Trophoblast cell (in vitro differentiated cells and primary cell): ENCODE data around the gene RALA.

Experiments used
- DNase-seq, 2 donors: peaks; one replicate each; pipeline ENCODE4 v3.0.0-alpha.2; 2016
- H2AFZ ChIP-seq: 2 replicates; pipeline ENCODE4 v1.6.1; 2013; ENCODE audit warnings: low read length, moderate library complexity, mild to moderate bottlenecking; ENCODE audit not compliant: insufficient read depth, poor library complexity
- H2AK5ac ChIP-seq: 2 replicates; pipeline ENCODE4 v1.6.1; 2013; ENCODE audit warnings: mild to moderate bottlenecking, low read length
- H2BK120ac ChIP-seq: 2 replicates; pipeline ENCODE4 v1.6.1; 2013; ENCODE audit warnings: low read length, mild to moderate bottlenecking, moderate library complexity; ENCODE audit not compliant: insufficient read depth, poor library complexity
- H2BK12ac ChIP-seq: 2 replicates; pipeline ENCODE4 v1.6.1; 2013; ENCODE audit warnings: mild to moderate bottlenecking, low read length, moderate library complexity
- H2BK5ac ChIP-seq: 2 replicates; pipeline ENCODE4 v1.6.1; 2013; ENCODE audit warnings: low read length, low read depth, moderate library complexity, mild to moderate bottlenecking; ENCODE audit not compliant: poor library complexity
- H3K14ac ChIP-seq: 2 replicates; pipeline ENCODE4 v1.6.1; 2013; ENCODE audit warnings: mild to moderate bottlenecking, low read length
- H3K18ac ChIP-seq: 2 replicates; pipeline ENCODE4 v1.6.1; 2013; ENCODE audit warnings: mild to moderate bottlenecking, low read length
- H3K23ac ChIP-seq: 2 replicates; pipeline ENCODE4 v1.6.1; 2013; ENCODE audit warnings: low read length
- H3K27ac ChIP-seq: 2 replicates; pipeline ENCODE4 v1.5.1; 2013; ENCODE audit warnings: low read depth, mild to moderate bottlenecking, inconsistent platforms, low read length, moderate library complexity
- H3K27me3 ChIP-seq: 2 replicates; pipeline ENCODE4 v1.6.1; 2013; ENCODE audit warnings: inconsistent platforms, mild to moderate bottlenecking, low read length, moderate library complexity; ENCODE audit not compliant: insufficient read depth
- H3K36me3 ChIP-seq, 2 experiments: 1 replicate in 1 of 2; 2 replicates in 1 of 2; pipeline ENCODE4 v1.6.1; 2013; ENCODE audit warnings: low read length in 2 of 2, mild to moderate bottlenecking in 2 of 2, moderate library complexity in 1 of 2; ENCODE audit not compliant: insufficient read depth in 2 of 2, control insufficient read depth in 1 of 2
- H3K4ac ChIP-seq: 2 replicates; pipeline ENCODE4 v1.6.1; 2013; ENCODE audit warnings: low read depth, mild to moderate bottlenecking, low read length, moderate library complexity
- H3K4me1 ChIP-seq, 2 experiments: 1 replicate in 1 of 2; 2 replicates in 1 of 2; pipeline ENCODE4 v1.6.1; 2013; ENCODE audit warnings: low read length in 2 of 2, mild to moderate bottlenecking in 2 of 2, moderate library complexity in 1 of 2; ENCODE audit not compliant: insufficient read depth in 2 of 2, control insufficient read depth in 1 of 2
- H3K4me2 ChIP-seq: 2 replicates; pipeline ENCODE4 v1.6.1; 2013; ENCODE audit warnings: inconsistent platforms, mild to moderate bottlenecking, low read length, moderate library complexity
- H3K4me3 ChIP-seq: 2 replicates; pipeline ENCODE4 v1.5.1; 2013; ENCODE audit warnings: mild to moderate bottlenecking, low read depth, low read length, inconsistent platforms
- H3K79me1 ChIP-seq: one replicate; pipeline ENCODE4 v1.6.1; 2013; ENCODE audit warnings: low read length
- H3K79me2 ChIP-seq: 2 replicates; pipeline ENCODE4 v1.6.1; 2013; ENCODE audit warnings: low read length, mild to moderate bottlenecking; ENCODE audit not compliant: control insufficient read depth, insufficient read depth, poor library complexity
- H3K9ac ChIP-seq: 2 replicates; pipeline ENCODE4 v1.6.1; 2013; ENCODE audit warnings: mild to moderate bottlenecking, low read length
- H3K9me3 ChIP-seq: 2 replicates; pipeline ENCODE4 v1.6.1; 2013; ENCODE audit warnings: low read depth, mild to moderate bottlenecking, control low read depth, inconsistent platforms, low read length; ENCODE audit not compliant: insufficient read depth
- H4K12ac ChIP-seq: 2 replicates; pipeline ENCODE4 v1.6.1; 2013; ENCODE audit warnings: low read depth, mild to moderate bottlenecking, low read length, moderate library complexity
- H4K8ac ChIP-seq: 2 replicates; pipeline ENCODE4 v1.6.1; 2013; ENCODE audit warnings: low read depth, mild to moderate bottlenecking, low read length, moderate library complexity
- H4K91ac ChIP-seq: one replicate; pipeline ENCODE4 v1.6.1; 2013; ENCODE audit warnings: low read depth, mild to moderate bottlenecking, low read length, moderate library complexity
- WGBS: extraction: QIAGEN DNeasy Blood & Tissue Kit; methylation state at CpG from one replicate; pipeline ENCODE4 v1.1.7; 2013; ENCODE audit warnings: missing lambda C conversion rate; ENCODE audit not compliant: insufficient read length, insufficient coverage; ENCODE audit errors: extremely low coverage; 5-methylcytosine and 5-hydroxymethylcytosine counted together

RALA gene

DNA sequence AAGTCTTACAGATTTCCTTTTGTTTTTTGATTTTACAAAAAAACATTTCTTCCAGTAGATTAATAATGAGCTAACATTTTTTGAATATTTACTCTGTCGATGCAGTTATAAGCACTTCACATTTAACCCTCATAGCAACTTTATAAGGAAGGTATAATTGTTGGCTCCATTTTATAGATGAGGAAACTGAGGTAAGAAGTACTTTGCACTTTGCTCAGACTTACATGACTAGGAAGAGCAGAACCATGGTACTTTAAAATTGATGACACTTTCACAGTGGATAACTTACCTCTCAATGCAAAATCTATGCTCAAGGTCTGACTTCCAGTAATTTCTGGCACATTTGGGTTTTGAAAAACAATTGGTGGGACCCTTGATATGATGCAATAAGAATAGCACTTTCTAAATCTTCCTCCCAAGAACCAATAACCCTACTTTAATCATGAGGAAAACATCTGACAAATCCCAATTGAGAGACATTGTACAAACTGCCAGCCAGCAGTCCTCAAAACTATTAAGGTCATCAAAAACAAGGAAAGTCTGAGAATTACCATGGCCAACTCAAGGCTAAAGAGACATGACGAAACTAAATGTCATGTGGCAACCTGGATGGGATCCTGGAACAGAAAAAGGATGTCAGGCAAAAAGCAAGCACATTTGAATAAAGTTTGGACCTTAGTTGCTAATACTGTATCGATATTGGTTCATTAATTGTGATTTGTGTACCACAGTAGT, 72.6 kb downstream of the RALA start:
- Histone ChIP-seq H2BK5ac (no peak overlapping the region), H2AK5ac (no peak overlapping the region), H2AFZ (no peak overlapping the region), H3K4me2 (no peak overlapping the region), H3K27me3 (no peaks in the 10 kb centered on the region), H3K4ac (no peak overlapping the region), H3K79me2 (no peaks in the 10 kb centered on the region), H4K91ac (no peak overlapping the region), H3K23ac (no peak overlapping the region), H3K27ac (no peak overlapping the region), H2BK12ac (no peak overlapping the region), H3K79me1 (no peaks in the 10 kb centered on the region), H3K18ac (no peak overlapping the region), H3K9ac (no peak overlapping the region), H3K4me1 (peaks cover 0 to 2% of the 10 kb centered on the region in 2 experiments), H4K8ac (no peak overlapping the region), H4K12ac (no peak overlapping the region), H3K14ac (no peak overlapping the region), H3K4me3 (no peak overlapping the region), H3K9me3 (no peaks in the 10 kb centered on the region), H2BK120ac (no peak overlapping the region), H3K36me3 (peaks cover 2 to 13% of the 10 kb centered on the region in 2 experiments)
- WGBS = no CpG with 5 or more reads among the region's 3 CpGs
- no peak for DNase-seq

DNA sequence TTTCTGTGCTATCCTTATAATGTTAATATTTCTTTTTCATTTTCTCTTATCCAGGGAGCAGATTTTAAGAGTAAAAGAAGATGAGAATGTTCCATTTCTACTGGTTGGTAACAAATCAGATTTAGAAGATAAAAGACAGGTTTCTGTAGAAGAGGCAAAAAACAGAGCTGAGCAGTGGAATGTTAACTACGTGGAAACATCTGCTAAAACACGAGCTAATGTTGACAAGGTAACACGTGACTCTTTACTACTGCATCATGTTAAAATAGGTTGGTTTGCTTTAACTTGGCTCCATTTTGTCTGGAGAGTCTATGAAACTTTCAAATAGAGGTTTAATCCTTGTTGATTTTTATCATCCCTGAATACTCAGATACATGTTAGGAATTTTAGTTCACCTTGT, 73.3 kb downstream of the RALA start:
- no peak overlapping the region for H3K4me3 ChIP-seq
- no peak overlapping the region for H4K91ac ChIP-seq
- no peak overlapping the region for H2BK5ac ChIP-seq
- H2AK5ac ChIP-seq = no peak overlapping the region
- H3K14ac ChIP-seq = no peak overlapping the region
- no peak overlapping the region for H2BK12ac ChIP-seq
- no peaks in the 10 kb centered on the region for H3K79me2 ChIP-seq
- no peak overlapping the region for H3K4me2 ChIP-seq
- H4K12ac ChIP-seq = no peak overlapping the region
- peaks cover 5 to 16% of the 10 kb centered on the region in 2 experiments for H3K36me3 ChIP-seq
- no peak overlapping the region for H3K27ac ChIP-seq
- H3K9ac ChIP-seq = no peak overlapping the region
- H3K27me3 ChIP-seq = no peaks in the 10 kb centered on the region
- no peak overlapping the region for H4K8ac ChIP-seq
- DNase-seq = peak in 1 of 2 donors; percentile 55
- H3K18ac ChIP-seq = no peak overlapping the region
- H3K4ac ChIP-seq = no peak overlapping the region
- H3K23ac ChIP-seq = no peak overlapping the region
- no CpG with 5 or more reads among the region's 3 CpGs for WGBS
- H2BK120ac ChIP-seq = no peak overlapping the region
- no peak overlapping the region for H2AFZ ChIP-seq
- H3K4me1 ChIP-seq = peaks cover 0 to 2% of the 10 kb centered on the region in 2 experiments
- H3K79me1 ChIP-seq = no peaks in the 10 kb centered on the region
- no peaks in the 10 kb centered on the region for H3K9me3 ChIP-seq

DNA sequence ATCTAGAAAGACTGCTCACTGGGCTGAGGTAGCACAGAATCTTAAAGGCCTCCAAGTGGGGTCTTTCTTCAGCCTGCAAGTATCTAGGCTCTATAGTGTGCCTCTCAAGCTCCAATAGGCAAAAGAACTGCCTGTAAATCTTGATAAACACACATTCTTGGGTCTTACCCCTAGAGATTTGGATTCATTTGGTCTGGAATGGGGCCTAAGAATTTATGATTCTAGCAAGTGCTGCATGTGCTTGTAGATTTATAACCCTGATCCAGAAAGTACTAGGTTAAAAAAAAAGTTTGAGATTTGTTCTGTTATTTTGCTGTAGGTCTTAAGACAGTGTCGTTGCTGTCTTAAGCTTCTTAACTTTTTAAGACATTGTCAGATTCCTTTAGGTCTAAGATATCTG, 74.1 kb downstream of the RALA start:
- Histone ChIP-seq H3K36me3 (peaks cover 5 to 16% of the 10 kb centered on the region in 2 experiments), H3K4ac (no peak overlapping the region), H3K4me3 (no peak overlapping the region), H4K12ac (no peak overlapping the region), H3K79me1 (no peaks in the 10 kb centered on the region), H2BK12ac (no peak overlapping the region), H2AK5ac (no peak overlapping the region), H3K79me2 (no peaks in the 10 kb centered on the region), H3K27ac (no peak overlapping the region), H4K91ac (no peak overlapping the region), H3K23ac (no peak overlapping the region), H2BK120ac (no peak overlapping the region), H4K8ac (no peak overlapping the region), H3K9ac (no peak overlapping the region), H3K14ac (no peak overlapping the region), H2BK5ac (no peak overlapping the region), H3K4me1 (peaks cover 0 to 2% of the 10 kb centered on the region in 2 experiments), H3K4me2 (no peak overlapping the region), H3K9me3 (no peaks in the 10 kb centered on the region), H3K27me3 (no peaks in the 10 kb centered on the region), H3K18ac (no peak overlapping the region), H2AFZ (no peak overlapping the region)
- no peak for DNase-seq
- no CpG with 5 or more reads among the region's 1 CpG for WGBS

DNA sequence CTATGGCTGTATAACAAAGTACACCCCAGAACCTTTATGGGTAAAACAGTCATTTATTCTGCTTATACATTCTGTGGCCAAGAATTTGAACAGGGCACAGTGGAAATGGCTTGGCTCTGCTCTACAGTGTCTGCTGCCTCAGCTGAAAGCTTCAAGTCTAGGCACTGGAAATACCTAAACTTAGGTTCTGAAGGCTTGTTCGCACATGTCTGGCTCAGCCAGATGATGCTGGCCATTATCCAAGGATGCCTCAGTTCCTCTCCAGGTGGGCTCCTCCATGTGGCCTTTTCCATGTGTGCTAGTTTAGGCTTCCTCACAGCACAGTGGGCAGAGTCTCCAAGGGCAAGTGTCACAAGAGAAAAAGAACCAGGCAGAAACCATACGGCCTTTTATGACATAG, 76.8 kb downstream of the RALA start:
- no peak overlapping the region for H3K23ac ChIP-seq

More for the DNA sequence above, 76.8 kb downstream of the RALA start:
- no peaks in the 10 kb centered on the region for H3K79me2 ChIP-seq
- H2BK120ac ChIP-seq = no peak overlapping the region
- H3K79me1 ChIP-seq = no peaks in the 10 kb centered on the region
- no peak overlapping the region for H2BK12ac ChIP-seq
- H3K9me3 ChIP-seq = no peaks in the 10 kb centered on the region
- peaks cover 6 to 17% of the 10 kb centered on the region in 2 experiments for H3K36me3 ChIP-seq
- H3K4ac ChIP-seq = no peak overlapping the region
- no peak overlapping the region for H3K14ac ChIP-seq
- H2BK5ac ChIP-seq = no peak overlapping the region
- no peak overlapping the region for H3K9ac ChIP-seq
- no peak overlapping the region for H4K12ac ChIP-seq
- H3K4me3 ChIP-seq = no peak overlapping the region
- H4K91ac ChIP-seq = no peak overlapping the region
- H4K8ac ChIP-seq = no peak overlapping the region
- H3K27ac ChIP-seq = no peak overlapping the region
- no peak overlapping the region for H2AFZ ChIP-seq
- no peak overlapping the region for H3K18ac ChIP-seq
- WGBS = no CpG with 5 or more reads among the region's 2 CpGs
- no peak overlapping the region for H3K4me2 ChIP-seq
- peaks cover 0 to 2% of the 10 kb centered on the region in 2 experiments for H3K4me1 ChIP-seq
- H2AK5ac ChIP-seq = no peak overlapping the region
- no peaks in the 10 kb centered on the region for H3K27me3 ChIP-seq
- DNase-seq = no peak
